ENCODE measurements around the gene ENOSF1. TPM values are rescaled to one million over a fixed set of nuclear protein-coding genes. Genes with fewer than 3 reads are reported as not detected.

Gene ENOSF1
- total and polyA plus RNA-seq, 3 donors from 2014 or later = 29.2 to 119 (median 88.5) TPM

- H3K27me3 ChIP-seq = no peaks in the 10 kb centered on the region
- no peaks in the 10 kb centered on the region for H3K4me1 ChIP-seq
- no peaks in the 10 kb centered on the region for H3K9me3 ChIP-seq
- intact Hi-C loops (cut with DNase I; ENCODE audit: low total_unique reads) = no loop called here
- TF ChIP-seq POLR2A (IDR thresholded peaks at IDR 0.05) (no peak), CTCF (IDR thresholded peaks at IDR 0.05) (no peak)
- DNase-seq = no peak
- H3K36me3 ChIP-seq (ENCODE audit: low read depth, missing control alignments) = no peaks in the 10 kb centered on the region
- H3K27ac ChIP-seq = no peak overlapping the region
- 88 to 92% methylated on average over 4 of the region's 4 CpGs for WGBS, 2 donors
- H3K4me3 ChIP-seq = no peak overlapping the region
Measured at GRCh38 chr18:680392-680791, 32.0 kb downstream of the ENOSF1 start.

- Histone ChIP-seq H3K27ac (no peak overlapping the region), H3K4me1 (no peaks in the 10 kb centered on the region), H3K4me3 (no peak overlapping the region), H3K36me3 (ENCODE audit: low read depth, missing control alignments) (no peaks in the 10 kb centered on the region), H3K9me3 (no peaks in the 10 kb centered on the region), H3K27me3 (no peaks in the 10 kb centered on the region)
- DNase-seq = no peak
- intact Hi-C loops (cut with DNase I; ENCODE audit: low total_unique reads) = no loop called here
- 95 to 100% methylated on average over 4 of the region's 4 CpGs for WGBS, 2 donors
- TF ChIP-seq CTCF (IDR thresholded peaks at IDR 0.05) (no peak), POLR2A (IDR thresholded peaks at IDR 0.05) (no peak)
Measured at GRCh38 chr18:679516-679915, 32.9 kb downstream of the ENOSF1 start.

DNA sequence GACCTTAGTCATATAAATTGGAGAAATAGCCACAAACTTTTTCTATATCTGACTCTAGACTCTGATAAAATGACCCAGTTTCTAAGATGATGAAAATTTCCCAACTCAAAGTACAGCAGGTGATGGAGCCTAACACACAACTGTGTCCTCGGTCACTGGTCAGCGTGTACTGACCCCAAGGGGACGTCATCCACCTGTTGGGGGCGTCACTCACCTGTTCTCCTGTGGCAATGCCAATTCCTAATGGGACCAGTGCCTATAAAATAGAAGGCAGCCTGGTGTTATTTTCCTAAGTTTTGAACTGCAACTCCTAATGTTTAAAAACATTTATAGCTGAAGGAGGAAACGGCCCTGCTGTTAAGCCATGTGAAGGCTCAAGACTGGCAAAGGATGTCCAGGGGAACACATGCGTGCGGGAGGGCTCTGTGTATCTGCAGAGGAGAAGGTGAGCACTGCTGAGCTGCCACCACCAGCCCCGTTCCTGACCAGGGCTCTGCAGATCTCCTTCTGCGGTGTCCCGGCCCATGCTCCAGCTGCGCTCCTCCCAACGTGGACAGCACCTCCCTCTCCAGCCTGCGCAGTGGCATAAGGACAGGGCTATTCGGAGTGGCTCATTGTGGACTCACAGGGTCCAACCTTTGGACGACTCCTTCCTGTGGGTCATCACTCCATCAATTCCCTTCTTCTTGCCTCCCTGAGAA is 33.8 kb downstream of the ENOSF1 start:
- H3K4me3 ChIP-seq = no peak overlapping the region
- H3K27ac ChIP-seq = no peak overlapping the region
- no peaks in the 10 kb centered on the region for H3K36me3 ChIP-seq (ENCODE audit: low read depth, missing control alignments)
- H3K27me3 ChIP-seq = no peaks in the 10 kb centered on the region
- TF ChIP-seq POLR2A (IDR thresholded peaks at IDR 0.05) (no peak), CTCF (IDR thresholded peaks at IDR 0.05) (no peak)
- H3K9me3 ChIP-seq = no peaks in the 10 kb centered on the region
- peaks cover 3% of the 10 kb centered on the region for H3K4me1 ChIP-seq
- WGBS, 2 donors = 85 to 89% methylated on average over 14 to 15 of the region's 15 CpGs
- intact Hi-C loops (cut with DNase I; ENCODE audit: low total_unique reads) = no loop called here
- DNase-seq = no peak

- Histone ChIP-seq H3K27ac (no peak overlapping the region), H3K36me3 (ENCODE audit: low read depth, missing control alignments) (no peaks in the 10 kb centered on the region), H3K9me3 (no peaks in the 10 kb centered on the region), H3K4me3 (no peak overlapping the region), H3K4me1 (peaks cover 3% of the 10 kb centered on the region), H3K27me3 (no peaks in the 10 kb centered on the region)
- 82 to 90% methylated on average over 14 of the region's 14 CpGs for WGBS, 2 donors
- intact Hi-C loops (cut with DNase I; ENCODE audit: low total_unique reads) = no loop called here
- DNase-seq = no peak
- no peak for TF ChIP-seq CTCF (IDR thresholded peaks at IDR 0.05)
- TF ChIP-seq POLR2A (IDR thresholded peaks at IDR 0.05) = no peak
Measured at GRCh38 chr18:677951-678381, 34.5 kb downstream of the ENOSF1 start.

GRCh38 chr18:677145-677544 is 35.3 kb downstream of the ENOSF1 start:
- WGBS, 2 donors = 44 to 64% methylated on average over 4 of the region's 4 CpGs
- no peaks in the 10 kb centered on the region for H3K36me3 ChIP-seq (ENCODE audit: low read depth, missing control alignments)

More at GRCh38 chr18:677145-677544, 35.3 kb downstream of the ENOSF1 start:
- Histone ChIP-seq H3K9me3 (no peaks in the 10 kb centered on the region), H3K4me1 (peaks cover 3% of the 10 kb centered on the region), H3K4me3 (no peak overlapping the region), H3K27me3 (no peaks in the 10 kb centered on the region), H3K27ac (no peak overlapping the region)
- no peak for TF ChIP-seq CTCF (IDR thresholded peaks at IDR 0.05)
- TF ChIP-seq POLR2A (IDR thresholded peaks at IDR 0.05) = no peak
- intact Hi-C loops (cut with DNase I; ENCODE audit: low total_unique reads) = no loop called here
- DNase-seq = no peak
